Measurements from ENCODE around the gene PARP1.

GRCh38 chr1:226438007-226438406 is 30.1 kb upstream of the PARP1 start:
- TF ChIP-seq, protein P1, sequence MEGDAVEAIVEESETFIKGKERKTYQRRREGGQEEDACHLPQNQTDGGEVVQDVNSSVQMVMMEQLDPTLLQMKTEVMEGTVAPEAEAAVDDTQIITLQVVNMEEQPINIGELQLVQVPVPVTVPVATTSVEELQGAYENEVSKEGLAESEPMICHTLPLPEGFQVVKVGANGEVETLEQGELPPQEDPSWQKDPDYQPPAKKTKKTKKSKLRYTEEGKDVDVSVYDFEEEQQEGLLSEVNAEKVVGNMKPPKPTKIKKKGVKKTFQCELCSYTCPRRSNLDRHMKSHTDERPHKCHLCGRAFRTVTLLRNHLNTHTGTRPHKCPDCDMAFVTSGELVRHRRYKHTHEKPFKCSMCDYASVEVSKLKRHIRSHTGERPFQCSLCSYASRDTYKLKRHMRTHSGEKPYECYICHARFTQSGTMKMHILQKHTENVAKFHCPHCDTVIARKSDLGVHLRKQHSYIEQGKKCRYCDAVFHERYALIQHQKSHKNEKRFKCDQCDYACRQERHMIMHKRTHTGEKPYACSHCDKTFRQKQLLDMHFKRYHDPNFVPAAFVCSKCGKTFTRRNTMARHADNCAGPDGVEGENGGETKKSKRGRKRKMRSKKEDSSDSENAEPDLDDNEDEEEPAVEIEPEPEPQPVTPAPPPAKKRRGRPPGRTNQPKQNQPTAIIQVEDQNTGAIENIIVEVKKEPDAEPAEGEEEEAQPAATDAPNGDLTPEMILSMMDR (IDR thresholded peaks at IDR 0.05) = no peak
- TF ChIP-seq POLR2A (IDR thresholded peaks at IDR 0.05) = no peak
